ENCODE measurements around the gene FABP2.
"Not testable (repeated sequence)": the region's sequence is repeated elsewhere in the genome, so short reads cannot be mapped to it uniquely, and the experiment has no call there.

Gene FABP2

DNA sequence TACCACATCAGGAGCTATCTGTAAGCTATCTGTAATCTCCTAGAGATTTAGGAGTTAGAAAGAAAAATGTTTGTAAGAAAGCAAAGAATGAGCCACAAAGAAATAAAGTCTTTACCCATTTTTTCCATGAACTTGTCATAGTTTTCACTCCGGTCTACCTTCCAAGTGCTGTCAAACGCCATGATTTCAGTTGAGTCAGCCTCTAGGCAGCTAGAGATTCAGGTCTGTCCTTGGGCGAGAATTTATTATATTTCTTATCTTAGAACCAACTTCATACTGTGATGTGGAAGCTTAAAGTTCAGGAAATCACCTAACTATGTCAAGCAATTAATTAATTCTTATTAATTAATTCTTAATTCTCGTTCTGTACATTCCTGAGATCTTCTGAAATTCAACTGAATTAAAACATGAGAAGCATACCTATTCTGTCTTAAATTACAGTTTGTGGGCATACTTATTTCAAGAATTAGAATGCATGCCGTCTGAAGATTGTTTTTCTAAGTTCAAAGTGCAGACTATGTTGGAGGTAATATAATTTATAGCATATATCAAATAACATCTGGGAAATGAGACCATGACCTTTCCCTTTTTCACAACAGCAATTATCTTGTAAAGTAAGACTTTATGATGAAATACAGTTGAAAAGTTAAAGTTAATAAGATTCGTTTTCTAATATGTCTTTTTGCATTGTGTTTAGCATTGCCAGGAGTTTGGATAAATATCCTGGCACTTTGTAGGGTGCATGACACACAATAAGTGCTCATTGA is at the start of gene FABP2:
FABP2 (minus strand) TSS at position 218 of the 767 bp plus-strand sequence; CDS start at position 182, 36 bp downstream.
- DNase-seq = no peak

DNA sequence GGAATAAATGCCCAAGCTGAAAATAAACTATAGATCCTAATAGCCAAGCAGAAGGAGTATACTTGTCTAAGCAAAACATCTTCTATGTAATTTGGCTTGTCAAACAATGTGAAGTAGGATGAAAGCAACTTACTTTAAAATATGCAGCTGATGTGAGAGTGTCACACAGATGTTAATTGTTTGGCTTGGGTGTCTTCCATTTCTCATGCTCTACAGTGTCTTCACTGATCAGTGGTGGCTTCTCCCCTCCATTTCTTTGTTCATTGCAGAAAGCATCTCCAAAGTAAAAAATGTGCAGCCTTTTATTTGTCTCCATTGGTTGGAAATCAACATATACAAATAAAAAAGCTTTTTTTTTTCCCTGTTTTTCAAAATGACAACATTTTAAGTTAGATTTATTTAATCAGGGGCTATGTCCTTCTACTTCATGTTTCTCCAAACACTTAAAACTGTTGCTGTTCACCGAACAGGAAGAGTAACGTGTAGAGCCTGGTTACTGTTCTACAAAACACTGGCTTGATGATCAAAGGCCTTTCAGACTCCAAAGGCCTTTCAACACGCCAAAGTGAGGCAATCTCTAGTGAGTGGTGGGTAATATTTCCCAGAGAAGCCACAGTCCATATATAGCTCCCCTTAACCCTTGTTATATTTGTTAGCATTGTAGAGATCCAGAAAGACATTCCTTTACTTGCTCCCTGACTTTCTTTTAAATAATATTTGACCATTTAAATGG is 49.2 kb upstream of the FABP2 start:
- not testable (repeated sequence) for DNase-seq

DNA sequence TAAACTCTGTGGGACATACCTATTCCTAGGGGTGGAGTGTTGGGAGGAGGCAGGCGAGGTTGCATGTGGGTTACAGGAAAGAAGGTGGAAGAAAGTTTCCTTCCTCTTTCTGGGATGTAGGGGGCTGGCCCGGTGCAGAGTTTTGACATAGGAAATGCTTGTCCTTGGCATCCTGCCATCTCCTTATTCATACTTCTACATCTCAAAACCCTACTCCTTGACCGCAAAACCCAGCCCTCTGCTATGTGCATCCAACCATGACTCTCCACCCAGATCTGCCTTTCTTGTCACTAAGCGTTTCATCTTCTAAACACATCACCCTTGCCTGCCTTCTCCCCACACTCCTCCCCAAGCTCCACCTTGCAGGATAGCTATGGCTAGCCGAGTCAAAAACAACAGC is 48.5 kb upstream of the FABP2 start:
- DNase-seq = not testable (repeated sequence)

DNA sequence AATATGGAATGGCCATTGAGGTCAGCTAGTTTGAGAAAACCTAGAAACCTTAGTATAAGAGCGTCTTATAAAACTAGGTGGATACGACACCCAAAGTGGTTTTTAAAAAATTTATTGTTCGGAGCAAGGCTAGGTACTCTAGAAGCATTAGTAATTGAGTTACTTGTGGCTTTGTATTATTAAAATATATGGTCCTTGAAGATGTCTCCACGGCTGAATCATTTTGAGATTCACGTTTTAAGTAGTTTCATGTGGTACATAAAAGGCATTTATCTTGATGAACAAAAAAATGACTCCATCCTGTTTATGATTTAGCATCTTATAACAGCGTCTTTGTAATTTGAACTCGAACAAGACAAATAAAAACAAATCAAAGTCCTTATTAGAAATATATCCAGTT is 44.9 kb upstream of the FABP2 start:
- not testable (repeated sequence) for DNase-seq

- DNase-seq = not testable (repeated sequence)
These were observed 42.3 kb upstream of the FABP2 start for GRCh38 chr4:119364203-119364602.

DNA sequence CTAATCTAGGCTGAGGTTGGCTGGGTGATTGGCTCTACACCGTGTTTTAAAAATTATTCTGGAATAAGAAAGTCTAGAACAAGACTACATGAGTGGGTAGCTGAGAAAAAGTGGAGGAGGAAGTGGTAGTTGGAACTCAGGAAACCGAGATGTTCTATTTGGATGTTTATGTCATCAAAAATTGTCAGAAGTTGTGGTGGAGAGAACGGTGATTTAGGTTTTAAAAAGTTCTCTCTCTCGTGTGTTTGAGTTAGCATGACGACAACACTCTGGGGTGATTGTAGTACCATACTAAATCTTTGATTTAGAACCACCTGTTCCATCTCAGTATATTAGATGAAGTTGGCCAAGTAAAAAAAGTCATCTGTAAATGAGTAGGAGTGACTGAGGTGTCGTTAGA is 41.4 kb upstream of the FABP2 start:
- DNase-seq = not testable (repeated sequence)

- DNase-seq = not testable (repeated sequence)
These were observed 40.5 kb upstream of the FABP2 start for GRCh38 chr4:119362413-119362812.

GRCh38 chr4:119359873-119360272 is 37.9 kb upstream of the FABP2 start:
- DNase-seq = not testable (repeated sequence)

DNA sequence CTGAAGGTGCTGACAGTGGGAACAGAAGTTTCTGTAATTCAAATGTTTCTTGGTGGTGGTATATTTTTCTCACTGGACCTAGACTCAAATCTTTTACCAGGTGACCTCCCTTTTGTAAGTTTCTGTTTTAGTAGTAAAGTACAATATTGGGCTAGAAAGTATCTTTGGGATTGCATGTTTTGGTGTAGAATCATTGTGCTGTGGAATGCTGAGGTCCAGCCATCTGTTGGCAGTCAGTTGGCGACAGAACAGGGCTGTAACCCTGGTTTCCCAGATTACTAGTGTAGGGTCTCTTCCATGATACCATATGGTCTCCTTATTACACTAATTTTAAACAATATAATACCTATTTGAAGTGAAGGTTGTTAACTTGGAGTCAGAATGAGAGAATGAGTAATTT is 34.9 kb upstream of the FABP2 start:
- not testable (repeated sequence) for DNase-seq

- DNase-seq = not testable (repeated sequence)
These were observed 34.1 kb upstream of the FABP2 start for GRCh38 chr4:119356041-119356440.

GRCh38 chr4:119353364-119353763 is 31.4 kb upstream of the FABP2 start:
- DNase-seq = not testable (repeated sequence)

GRCh38 chr4:119348169-119348568 is 26.2 kb upstream of the FABP2 start:
- DNase-seq = not testable (repeated sequence)

DNA sequence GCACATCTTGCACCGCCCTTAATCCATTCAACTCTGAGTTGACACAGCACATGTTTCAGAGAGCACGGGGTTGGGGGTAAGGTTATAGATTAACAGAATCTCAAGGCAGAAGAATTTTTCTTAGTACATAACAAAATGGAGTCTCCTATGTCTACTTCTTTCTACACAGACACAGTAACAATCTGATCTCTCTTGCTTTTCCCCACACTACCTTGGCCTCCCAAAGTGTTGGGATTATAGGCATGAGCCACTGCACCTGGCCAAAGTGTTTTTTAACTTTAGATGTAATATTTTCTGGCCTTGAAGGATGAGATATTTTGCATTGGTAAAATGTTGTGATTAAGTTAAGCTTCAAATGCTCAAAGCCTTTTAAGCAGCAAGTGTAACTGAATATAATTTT is 21.4 kb upstream of the FABP2 start:
- DNase-seq = not testable (repeated sequence)

GRCh38 chr4:119339895-119340294 is 18.0 kb upstream of the FABP2 start:
- DNase-seq = not testable (repeated sequence)

DNA sequence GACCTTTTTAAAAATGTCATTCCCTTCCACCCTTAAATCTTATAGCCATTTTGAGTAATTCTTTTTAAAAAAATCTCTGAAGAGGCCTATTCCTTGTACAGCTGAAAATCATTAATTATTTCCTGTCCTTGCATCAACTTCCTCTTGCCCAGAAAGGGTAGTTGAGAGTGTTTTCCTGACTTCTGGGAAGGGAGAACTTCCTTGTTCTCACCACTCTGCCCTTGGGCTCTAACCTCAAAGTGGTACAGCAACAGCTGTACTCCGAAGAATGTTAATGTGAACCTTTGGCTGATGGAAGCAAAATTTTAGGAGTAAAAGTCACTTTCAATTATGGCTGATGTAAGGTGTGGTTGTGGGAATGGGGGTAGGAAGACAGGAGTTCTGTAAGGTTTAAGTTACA is 15.1 kb upstream of the FABP2 start:
- no peak for DNase-seq

GRCh38 chr4:119336332-119336979 is 14.5 kb upstream of the FABP2 start:
- DNase-seq = not testable (repeated sequence)

DNA sequence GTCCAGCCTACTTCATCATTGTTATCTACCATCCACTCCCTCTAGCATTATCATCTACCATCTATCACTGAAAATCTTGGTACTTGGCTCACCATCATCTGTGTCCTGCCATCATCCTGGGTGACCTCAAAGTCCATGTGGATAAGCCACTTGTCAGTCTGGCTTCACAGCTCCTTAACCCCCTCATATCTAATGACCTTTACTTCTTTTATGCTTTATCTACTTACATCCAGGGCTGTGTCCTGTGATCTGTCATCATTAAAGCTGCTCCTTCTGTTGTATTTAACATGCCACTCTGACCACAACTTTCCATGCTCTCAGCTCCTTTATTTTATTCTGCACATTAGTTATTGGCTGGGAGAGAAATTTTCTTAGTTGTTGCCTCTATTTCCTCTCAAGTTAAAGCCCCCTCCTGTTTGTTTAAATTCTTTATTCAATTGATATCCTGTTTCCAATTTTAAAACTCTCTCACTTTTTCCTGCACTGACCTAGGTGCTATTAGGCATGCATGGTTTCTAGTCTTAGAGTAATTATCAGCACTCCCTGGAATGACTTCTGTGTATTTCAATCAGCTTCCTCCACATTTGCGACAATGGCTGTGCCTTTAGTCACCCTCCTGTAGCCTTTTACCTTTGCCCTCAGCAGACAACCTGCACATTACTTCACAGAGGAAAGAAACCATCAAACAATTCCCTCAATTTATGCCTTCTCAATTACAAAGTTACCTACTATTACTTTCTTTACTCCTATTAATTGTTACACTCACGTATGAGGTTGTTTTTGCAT is 8.1 kb upstream of the FABP2 start:
- no peak for DNase-seq

GRCh38 chr4:119328695-119329094 is 6.8 kb upstream of the FABP2 start:
- no peak for DNase-seq

GRCh38 chr4:119317990-119318389 is 3.9 kb downstream of the FABP2 start:
- no peak for DNase-seq

DNA sequence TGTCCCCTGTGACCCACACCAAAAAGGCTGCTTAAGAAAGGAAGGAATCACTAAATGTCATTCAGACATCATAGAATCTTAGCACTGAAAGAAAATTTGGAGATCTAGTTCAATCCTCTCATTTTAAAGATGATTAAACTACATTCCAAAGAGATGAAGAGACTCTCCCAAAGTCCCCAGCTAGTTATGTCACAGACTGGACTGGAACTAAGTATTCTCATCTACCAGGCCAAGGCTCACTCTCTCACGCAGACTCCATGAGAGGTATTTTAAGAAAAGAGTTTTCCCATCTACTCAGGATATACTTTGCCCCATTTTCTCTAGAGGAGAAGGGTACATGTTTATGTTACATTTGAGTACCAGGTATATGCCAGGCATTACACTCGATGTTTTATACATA is 6.9 kb downstream of the FABP2 start:
- no peak for DNase-seq

GRCh38 chr4:119314356-119314755 is 7.6 kb downstream of the FABP2 start:
- DNase-seq = no peak

DNA sequence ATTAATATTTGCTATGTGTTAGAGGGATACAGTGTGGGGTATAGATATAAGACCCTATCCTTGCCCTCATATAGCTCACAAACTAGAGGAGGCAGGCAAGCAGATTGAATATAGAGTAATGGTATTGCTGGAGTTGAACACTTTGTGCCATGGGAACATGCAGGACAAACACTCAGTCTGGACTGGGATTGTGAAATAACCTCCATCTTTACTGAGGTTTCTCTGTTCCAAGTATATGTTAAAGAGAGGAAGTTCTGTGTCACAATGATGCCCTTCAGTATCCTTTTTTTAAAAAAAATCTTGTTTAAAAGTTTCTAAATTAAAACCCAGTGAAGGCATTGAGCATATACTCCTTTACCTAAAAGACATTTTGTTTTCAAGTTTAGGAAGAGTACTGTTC is 8.7 kb downstream of the FABP2 start:
- DNase-seq = no peak

GRCh38 chr4:119310826-119311225 is 11.1 kb downstream of the FABP2 start:
- DNase-seq = no peak
